Natural killer cell (primary cell): ENCODE measurements around the gene KRT72. TPM values are rescaled to one million over a fixed set of nuclear protein-coding genes. Genes with fewer than 3 reads are reported as not detected.

Source experiments
- ATAC-seq, 3 donors: fragments of 150-1000 bp in 2 of 3; fragments of 200-7000 bp in 1 of 3; cut with Tn5 transposase; 1 replicate in 1 of 3; 2 replicates in 2 of 3; pipeline ENCODE4 v1.10.0; 2021; ENCODE audit warnings: mild to moderate bottlenecking in 2 of 3, moderate library complexity in 2 of 3
- DNase-seq, 2 donors: peaks; one replicate each; pipeline versions ENCODE4 v3.0.0 to v3.0.0-alpha.2; 2013 to 2021; ENCODE audit warnings: mixed read lengths in 1 of 2
- H3K27ac ChIP-seq: one replicate; pipeline ENCODE4 v1.5.1; 2013; ENCODE audit warnings: mild to moderate bottlenecking, low read length
- H3K27me3 ChIP-seq: one replicate; pipeline ENCODE4 v1.6.1; 2013; ENCODE audit warnings: low read length; ENCODE audit not compliant: control insufficient read depth, insufficient read depth
- H3K36me3 ChIP-seq: one replicate; pipeline ENCODE4 v1.6.1; 2013; ENCODE audit warnings: low read length; ENCODE audit not compliant: control insufficient read depth, insufficient read depth
- H3K4me1 ChIP-seq: one replicate; pipeline ENCODE4 v1.6.1; 2013; ENCODE audit warnings: low read length; ENCODE audit not compliant: control insufficient read depth, insufficient read depth
- H3K4me3 ChIP-seq: one replicate; pipeline ENCODE4 v1.5.1; 2013; ENCODE audit warnings: low read length
- H3K9me3 ChIP-seq: one replicate; pipeline ENCODE4 v1.6.1; 2013; ENCODE audit warnings: low read length; ENCODE audit not compliant: control insufficient read depth, insufficient read depth
- H3K27ac Mint-ChIP-seq, 2 donors: one replicate each; pipeline ENCODE4 v1.8.0; 2022; ENCODE audit warnings: mild to moderate bottlenecking in 2 of 2, mixed read lengths in 2 of 2, moderate library complexity in 1 of 2
- H3K27me3 Mint-ChIP-seq, 2 donors: one replicate each; pipeline ENCODE4 v1.8.0; 2022; ENCODE audit warnings: low read depth in 2 of 2, mixed read lengths in 2 of 2
- H3K36me3 Mint-ChIP-seq: one replicate; pipeline ENCODE4 v1.8.0; 2022; ENCODE audit warnings: mixed read lengths
- H3K4me1 Mint-ChIP-seq, 2 donors: one replicate each; pipeline ENCODE4 v1.8.0; 2022; ENCODE audit warnings: mixed read lengths in 2 of 2
- H3K4me3 Mint-ChIP-seq: one replicate; pipeline ENCODE4 v1.8.0; 2022; ENCODE audit warnings: mild to moderate bottlenecking, moderate library complexity, mixed read lengths
- H3K9me3 Mint-ChIP-seq, 2 donors: one replicate each; pipeline ENCODE4 v1.8.0; 2022; ENCODE audit warnings: mixed read lengths in 2 of 2
- WGBS: methylation state at CpG from one replicate; pipeline ENCODE4 v1.1.7; 2013; ENCODE audit warnings: missing lambda C conversion rate; ENCODE audit not compliant: insufficient coverage; 5-methylcytosine and 5-hydroxymethylcytosine counted together
- intact Hi-C: fragments of 100-400 bp; cut with micrococcal nuclease; formaldehyde crosslinking; loops from one replicate; pipeline ENCODE4 v1.14.2; 2022
- total RNA-seq, 4 donors: library from RNA; stranded (reverse); fragments of 120-200 nt in 1 of 4; gene quantifications; one replicate each; pipeline versions ENCODE4 v1.2.3 to v1.2.4, GENCODE V29; 2013 to 2022
- TF ChIP-seq, protein P1 (sequence below): fragments of 200-600 bp; IDR thresholded peaks from one replicate; pipeline ENCODE4 v1.8.0; 2022; ENCODE audit warnings: antibody characterized with exemption

Gene KRT72
- total RNA-seq, 3 donors from 2014 or later (not counting 1 experiment from before 2014, with no cell fraction given) = 21.9 to 136 (median 38.0) TPM

GRCh38 chr12:52590021-52590420 is 11.2 kb downstream of the KRT72 start:
- Histone ChIP-seq H3K4me1 (peaks cover 22% of the 10 kb centered on the region), H3K27me3 (no peaks in the 10 kb centered on the region), H3K4me3 (no peak overlapping the region), H3K27ac (no peak overlapping the region), H3K36me3 (no peaks in the 10 kb centered on the region), H3K9me3 (no peaks in the 10 kb centered on the region)
- no peak overlapping the region for H3K4me3 Mint-ChIP-seq
- no peak for ATAC-seq
- WGBS = 85% methylated on average over 6 of the region's 6 CpGs
- H3K27ac Mint-ChIP-seq = peak overlapping the region in 1 of 2 donors; percentile 32
- no peak for DNase-seq
- peaks cover 29 to 50% of the 10 kb centered on the region in 2 donors for H3K4me1 Mint-ChIP-seq
- peaks cover 8% of the 10 kb centered on the region for H3K36me3 Mint-ChIP-seq
- intact Hi-C loops = no loop called here
- H3K9me3 Mint-ChIP-seq = no peaks in the 10 kb centered on the region
- TF ChIP-seq, protein P1, sequence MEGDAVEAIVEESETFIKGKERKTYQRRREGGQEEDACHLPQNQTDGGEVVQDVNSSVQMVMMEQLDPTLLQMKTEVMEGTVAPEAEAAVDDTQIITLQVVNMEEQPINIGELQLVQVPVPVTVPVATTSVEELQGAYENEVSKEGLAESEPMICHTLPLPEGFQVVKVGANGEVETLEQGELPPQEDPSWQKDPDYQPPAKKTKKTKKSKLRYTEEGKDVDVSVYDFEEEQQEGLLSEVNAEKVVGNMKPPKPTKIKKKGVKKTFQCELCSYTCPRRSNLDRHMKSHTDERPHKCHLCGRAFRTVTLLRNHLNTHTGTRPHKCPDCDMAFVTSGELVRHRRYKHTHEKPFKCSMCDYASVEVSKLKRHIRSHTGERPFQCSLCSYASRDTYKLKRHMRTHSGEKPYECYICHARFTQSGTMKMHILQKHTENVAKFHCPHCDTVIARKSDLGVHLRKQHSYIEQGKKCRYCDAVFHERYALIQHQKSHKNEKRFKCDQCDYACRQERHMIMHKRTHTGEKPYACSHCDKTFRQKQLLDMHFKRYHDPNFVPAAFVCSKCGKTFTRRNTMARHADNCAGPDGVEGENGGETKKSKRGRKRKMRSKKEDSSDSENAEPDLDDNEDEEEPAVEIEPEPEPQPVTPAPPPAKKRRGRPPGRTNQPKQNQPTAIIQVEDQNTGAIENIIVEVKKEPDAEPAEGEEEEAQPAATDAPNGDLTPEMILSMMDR = no peak
- peaks cover 0 to 2% of the 10 kb centered on the region in 2 donors for H3K27me3 Mint-ChIP-seq

- intact Hi-C loops = loop anchor here (2.0 to 5.0 kb wide), 2 partner anchors 45 to 57 kb away; no protein-coding TSS in a partner anchor
- H3K27ac Mint-ChIP-seq = peak overlapping the region in 1 of 2 donors; percentile 34
- Histone ChIP-seq H3K36me3 (no peaks in the 10 kb centered on the region), H3K27me3 (no peaks in the 10 kb centered on the region), H3K4me3 (no peak overlapping the region), H3K27ac (no peak overlapping the region), H3K9me3 (no peaks in the 10 kb centered on the region), H3K4me1 (peaks cover 31% of the 10 kb centered on the region)
- H3K9me3 Mint-ChIP-seq = no peaks in the 10 kb centered on the region
- peaks cover 0 to 2% of the 10 kb centered on the region in 2 donors for H3K27me3 Mint-ChIP-seq
- peaks cover 8% of the 10 kb centered on the region for H3K36me3 Mint-ChIP-seq
- WGBS = 92% methylated on average over 17 of the region's 17 CpGs
- peaks cover 37 to 53% of the 10 kb centered on the region in 2 donors for H3K4me1 Mint-ChIP-seq
- TF ChIP-seq, protein P1 = no peak
- H3K4me3 Mint-ChIP-seq = no peak overlapping the region
- DNase-seq = no peak
- no peak for ATAC-seq
These were observed 13.7 kb downstream of the KRT72 start for GRCh38 chr12:52587563-52587962.

DNA sequence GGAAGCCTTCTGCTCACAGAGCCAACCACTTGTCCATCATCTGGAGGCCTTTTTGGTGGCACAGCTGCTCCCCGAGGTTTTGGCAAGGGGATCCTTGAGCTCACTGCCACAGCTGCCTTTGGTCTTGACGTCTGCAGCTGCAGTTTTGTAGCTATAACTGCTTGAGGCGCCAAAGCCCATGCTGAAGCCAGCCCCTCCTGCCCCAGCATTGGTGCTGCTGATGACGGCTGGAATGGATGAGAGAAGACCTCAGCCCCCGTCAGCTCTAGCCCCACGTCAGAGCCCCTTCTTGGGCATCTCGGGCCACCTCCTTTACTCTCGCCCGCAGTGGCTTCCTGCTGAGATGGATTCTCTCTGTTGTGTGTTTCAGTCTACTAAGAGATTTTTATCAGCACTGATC is 15.3 kb downstream of the KRT72 start:
- Mint-ChIP-seq H3K4me1 (peaks cover 38 to 46% of the 10 kb centered on the region in 2 donors), H3K4me3 (no peak overlapping the region), H3K36me3 (peaks cover 8% of the 10 kb centered on the region), H3K27ac (peak overlapping the region; percentile 58 to 83), H3K27me3 (peaks cover 3 to 7% of the 10 kb centered on the region in 2 donors), H3K9me3 (no peaks in the 10 kb centered on the region)
- Histone ChIP-seq H3K9me3 (no peaks in the 10 kb centered on the region), H3K4me1 (peaks cover 31% of the 10 kb centered on the region), H3K27me3 (no peaks in the 10 kb centered on the region), H3K36me3 (no peaks in the 10 kb centered on the region), H3K27ac (no peak overlapping the region), H3K4me3 (no peak overlapping the region)
- ATAC-seq = peak; percentile 90 to 92 (median 92)
- WGBS = 26% methylated on average over 9 of the region's 9 CpGs
- peak; percentile 59 to 88 for DNase-seq
- TF ChIP-seq, protein P1 = no peak
- intact Hi-C loops = loop anchor here (2.0 to 5.0 kb wide), 2 partner anchors 46 to 59 kb away; no protein-coding TSS in a partner anchor

GRCh38 chr12:52585066-52585465 is 16.2 kb downstream of the KRT72 start:
- WGBS = 94% methylated on average over 3 of the region's 3 CpGs
- H3K36me3 ChIP-seq = no peaks in the 10 kb centered on the region
- H3K9me3 ChIP-seq = no peaks in the 10 kb centered on the region
- ATAC-seq = no peak
- no peak overlapping the region for H3K4me3 ChIP-seq
- peaks cover under 1% of the 10 kb centered on the region for H3K36me3 Mint-ChIP-seq
- H3K4me3 Mint-ChIP-seq = no peak overlapping the region
- H3K9me3 Mint-ChIP-seq = no peaks in the 10 kb centered on the region
- no peak for DNase-seq
- peaks cover 31% of the 10 kb centered on the region for H3K4me1 ChIP-seq
- H3K27ac Mint-ChIP-seq = peak overlapping the region; percentile 1 to 83
- no peak overlapping the region for H3K27ac ChIP-seq
- TF ChIP-seq, protein P1 = no peak
- H3K27me3 ChIP-seq = no peaks in the 10 kb centered on the region
- H3K4me1 Mint-ChIP-seq = peaks cover 38 to 40% of the 10 kb centered on the region in 2 donors
- intact Hi-C loops = loop anchor here (5.0 kb wide), 1 partner anchor 47 kb away; no protein-coding TSS in a partner anchor
- H3K27me3 Mint-ChIP-seq = peaks cover 11 to 15% of the 10 kb centered on the region in 2 donors
